ENCODE data around the gene GPR34.

GRCh38 chrX:41737065-41737464, 48.3 kb downstream of the GPR34 start:
- TF ChIP-seq POLR2A (IDR thresholded peaks at IDR 0.05; ENCODE audit: low read length) (no peak), GATA1 (IDR thresholded peaks at IDR 0.05; ENCODE audit: low read depth, low read length) (no peak)

Measured in erythroblast (primary cell).